Gastroesophageal sphincter (tissue), 4 donors: Measurements from ENCODE around the gene BAZ2B. TPM values are rescaled to one million over a fixed set of nuclear protein-coding genes. Genes with fewer than 3 reads are reported as not detected.
A peak's percentile ranks its signal among the peaks of the same experiment; 100 is the strongest.

Source experiments
- ATAC-seq: fragments of 150-250 bp; one replicate; pipeline ENCODE4 v1.9.1; 2016; ENCODE audit warnings: mild to moderate bottlenecking, moderate library complexity
- H3K27ac ChIP-seq, 4 donors: fragments of 200-600 bp; sonication (generic) in 3 of 4; 1 replicate in 3 of 4; 2 replicates in 1 of 4; pipeline ENCODE4 v1.5.1; 2016 to 2019
- H3K27me3 ChIP-seq: fragments of 200-600 bp; sonication (generic); one replicate; pipeline ENCODE4 v1.5.1; 2019
- H3K36me3 ChIP-seq, 2 donors: fragments of 200-600 bp; sonication (generic); one replicate each; pipeline ENCODE4 v1.5.1; 2019; ENCODE audit warnings: control low read depth in 1 of 2
- H3K4me1 ChIP-seq, 3 donors: fragments of 200-600 bp; sonication (generic); 1 replicate in 2 of 3; 2 replicates in 1 of 3; pipeline ENCODE4 v1.5.1; 2016 to 2019; ENCODE audit warnings: control low read depth in 2 of 3
- H3K4me3 ChIP-seq, 2 donors: fragments of 200-600 bp; sonication (generic); one replicate each; pipeline ENCODE4 v1.5.1; 2019; ENCODE audit warnings: mild to moderate bottlenecking in 1 of 2, moderate library complexity in 1 of 2
- H3K9me3 ChIP-seq, 3 donors: fragments of 200-600 bp; sonication (generic); one replicate each; pipeline ENCODE4 v1.5.1; 2017 to 2019; ENCODE audit warnings: control low read depth in 2 of 3
- CTCF ChIP-seq, 4 experiments: fragments of 200-600 bp in 2 of 4; fragments of 450-650 bp in 2 of 4; sonication (generic) in 1 of 4; IDR thresholded peaks; one replicate each; pipeline ENCODE4 v1.5.1; 2017 to 2019; ENCODE audit warnings: antibody characterized with exemption in 4 of 4, mild to moderate bottlenecking in 2 of 4, moderate library complexity in 2 of 4
- EP300 ChIP-seq: sonication (generic); formaldehyde crosslinking; IDR thresholded peaks from one replicate; pipeline ENCODE4 v1.6.1; 2017; ENCODE audit warnings: antibody characterized with exemption, mild to moderate bottlenecking
- POLR2A ChIP-seq, 2 donors: fragments of 450-650 bp; IDR thresholded peaks; one replicate each; pipeline ENCODE4 v1.6.1; 2017; ENCODE audit warnings: antibody characterized with exemption in 2 of 2, mild to moderate bottlenecking in 2 of 2, moderate library complexity in 1 of 2
- POLR2AphosphoS5 ChIP-seq: sonication (generic); formaldehyde crosslinking; IDR thresholded peaks from one replicate; pipeline ENCODE4 v1.6.1; 2017; ENCODE audit warnings: antibody characterized with exemption
- WGBS, 2 donors: methylation state at CpG; one replicate each; pipeline ENCODE4 v1.1.5; 2018; ENCODE audit warnings: low coverage in 1 of 2; 5-methylcytosine and 5-hydroxymethylcytosine counted together
- total RNA-seq, 4 donors: library from RNA; depleted of rRNA; stranded (reverse); fragments of >200 nt; gene quantifications; one replicate each; pipeline ENCODE4 v1.1.0, GENCODE V29; 2016

Gene BAZ2B
- total RNA-seq, 4 donors from 2014 or later = 77.9 to 198 (median 113) TPM

GRCh38 chr2:159609811-159610549 lies 6.4 kb downstream of the BAZ2B start:
- no peak for ATAC-seq
- Histone ChIP-seq H3K4me3 (no peak overlapping the region), H3K36me3 (no peaks in the 10 kb centered on the region), H3K9me3 (no peaks in the 10 kb centered on the region), H3K27me3 (no peaks in the 10 kb centered on the region), H3K4me1 (peaks cover 3 to 82% (median 26%) of the 10 kb centered on the region in 3 donors), H3K27ac (no peak overlapping the region)
- no peak for TF ChIP-seq EP300
- TF ChIP-seq POLR2A (IDR thresholded peaks at IDR 0.05) = no peak
- TF ChIP-seq POLR2AphosphoS5 = no peak
- no peak for TF ChIP-seq CTCF (IDR thresholded peaks at IDR 0.05)
- 62 to 64% methylated on average over 4 of the region's 4 CpGs for WGBS, 2 donors

GRCh38 chr2:159608723-159609308 lies 7.5 kb downstream of the BAZ2B start:
- no peak for ATAC-seq
- TF ChIP-seq POLR2AphosphoS5 (no peak), CTCF (IDR thresholded peaks at IDR 0.05) (no peak), POLR2A (IDR thresholded peaks at IDR 0.05) (no peak), EP300 (no peak)
- Histone ChIP-seq H3K27ac (no peak overlapping the region), H3K36me3 (no peaks in the 10 kb centered on the region), H3K9me3 (no peaks in the 10 kb centered on the region), H3K4me1 (peaks cover 3 to 91% (median 26%) of the 10 kb centered on the region in 3 donors), H3K27me3 (no peaks in the 10 kb centered on the region), H3K4me3 (no peak overlapping the region)
- WGBS, 2 donors = 30 to 50% methylated on average over 1 of the region's 1 CpG

- ATAC-seq = no peak
Measured at GRCh38 chr2:159608108-159608507, 8.2 kb downstream of the BAZ2B start.

GRCh38 chr2:159606287-159606686 lies 10.1 kb downstream of the BAZ2B start:
- H3K27ac ChIP-seq = peak overlapping the region in 3 of 4 donors; percentile 39 to 57 (median 39)
- H3K4me3 ChIP-seq = no peak overlapping the region
- no peak for ATAC-seq
- no peaks in the 10 kb centered on the region for H3K27me3 ChIP-seq
- TF ChIP-seq EP300 (no peak), CTCF (IDR thresholded peaks at IDR 0.05) (no peak), POLR2A (IDR thresholded peaks at IDR 0.05) (no peak)
- WGBS, 2 donors = 5 to 15% methylated on average over 2 of the region's 2 CpGs
- H3K4me1 ChIP-seq = peaks cover 0 to 71% (median 17%) of the 10 kb centered on the region in 3 donors
- no peaks in the 10 kb centered on the region for H3K9me3 ChIP-seq
- H3K36me3 ChIP-seq = no peaks in the 10 kb centered on the region

More at GRCh38 chr2:159608108-159608507, 8.2 kb downstream of the BAZ2B start:
- no peak for TF ChIP-seq EP300
- TF ChIP-seq POLR2AphosphoS5 = no peak
- no peak for TF ChIP-seq CTCF (IDR thresholded peaks at IDR 0.05)
- TF ChIP-seq POLR2A (IDR thresholded peaks at IDR 0.05) = no peak
- H3K4me1 ChIP-seq = peaks cover 3 to 90% (median 26%) of the 10 kb centered on the region in 3 donors
- 99 to 100% methylated on average over 2 to 6 of the region's 6 CpGs for WGBS, 2 donors
- H3K4me3 ChIP-seq = no peak overlapping the region
- no peaks in the 10 kb centered on the region for H3K36me3 ChIP-seq
- H3K27ac ChIP-seq = no peak overlapping the region
- H3K27me3 ChIP-seq = no peaks in the 10 kb centered on the region
- no peaks in the 10 kb centered on the region for H3K9me3 ChIP-seq
